Measurements from ENCODE around the gene MNAT1. TPM values are rescaled to one million over a fixed set of nuclear protein-coding genes. Genes with fewer than 3 reads are reported as not detected.

Gene MNAT1
- total and polyA plus RNA-seq, 2 experiments from 2014 or later: 51.6 to 85.0 TPM

- TF ChIP-seq ZNF462 (CRISPR knock-in tag; IDR thresholded peaks at IDR 0.05) (no peak), ZNF331 (CRISPR knock-in tag; IDR thresholded peaks at IDR 0.05; ENCODE audit: low read depth) (no peak), EZH2phosphoT487 (IDR thresholded peaks at IDR 0.05; ENCODE audit: unreplicated experiment) (no peak), NANOG (IDR thresholded peaks at IDR 0.05; ENCODE audit: borderline replicate concordance) (no peak), POLR2AphosphoS5 (IDR thresholded peaks at IDR 0.05; ENCODE audit: low read depth) (no peak)
Measured at GRCh38 chr14:60882219-60882618, 147.7 kb downstream of the MNAT1 start (continued).

GRCh38 chr14:60884134-60884533, 149.6 kb downstream of the MNAT1 start:
- Histone ChIP-seq H3K27ac (ENCODE audit: low read depth) (no peak overlapping the region), H3K9me2 (ENCODE audit: insufficient read depth) (no peaks in the 10 kb centered on the region), H2AFZ (no peak overlapping the region), H3K4me3 (no peak overlapping the region), H3F3A (replicated peaks; ENCODE audit: low read depth) (no peaks in the 10 kb centered on the region), H3K36me3 (ENCODE audit: insufficient read depth) (no peaks in the 10 kb centered on the region), H4K20me1 (replicated peaks; ENCODE audit: insufficient read depth) (no peaks in the 10 kb centered on the region; the same call in 1 of the 2 replicates), H3K79me2 (replicated peaks; ENCODE audit: insufficient read depth) (peaks cover 20% of the 10 kb centered on the region; the same call in 1 of the 2 replicates), H3K4me2 (no peak overlapping the region), H3K4me1 (ENCODE audit: insufficient read depth) (no peaks in the 10 kb centered on the region), H3K27me3 (ENCODE audit: insufficient read depth) (no peaks in the 10 kb centered on the region)
- Mint-ChIP-seq H3K36me3 (ENCODE audit: low read depth) (peaks cover 41% of the 10 kb centered on the region), H3K27me3 (ENCODE audit: insufficient read depth, low read depth, poor library complexity) (no peaks in the 10 kb centered on the region), H3K27ac (no peak overlapping the region), H3K4me3 (no peak overlapping the region), H3K9me3 (peaks cover 6% of the 10 kb centered on the region), H3K4me1 (no peaks in the 10 kb centered on the region)
- ATAC-seq (no peak), DNase-seq (ENCODE audit: low spot score) (no peak)
- TF ChIP-seq CTCF (conservative IDR thresholded peaks at IDR 0.05; ENCODE audit: low read depth in 2 of 2) (no peak), POLR2AphosphoS5 (IDR thresholded peaks at IDR 0.05; ENCODE audit: low read depth) (no peak), ZNF114 (CRISPR knock-in tag; IDR thresholded peaks at IDR 0.05) (no peak), NANOG (IDR thresholded peaks at IDR 0.05; ENCODE audit: borderline replicate concordance) (no peak), JUNB (IDR thresholded peaks at IDR 0.05; ENCODE audit: unreplicated experiment) (no peak), CREB1 (CRISPR knock-in tag; IDR thresholded peaks at IDR 0.05; ENCODE audit: low read depth) (no peak), ETS1 (IDR thresholded peaks at IDR 0.05) (no peak)
